Cardiac muscle cell (in vitro differentiated cells and primary cell): ENCODE measurements around the gene AUNIP. TPM values are rescaled to one million over a fixed set of nuclear protein-coding genes. Genes with fewer than 3 reads are reported as not detected.

Source experiments
- DNase-seq, 2 donors: peaks; one replicate each; pipeline versions ENCODE4 v3.0.0 to v3.0.0-alpha.2; 2010 to 2017; ENCODE audit warnings: low read depth in 1 of 2, low spot score in 1 of 2
- H3K27ac ChIP-seq: fragments of 200-600 bp; sonication (generic); 2 replicates; pipeline ENCODE4 v1.5.1; 2016
- H3K27me3 ChIP-seq: fragments of 200-600 bp; sonication (generic); 2 replicates; pipeline ENCODE4 v1.6.0; 2016; ENCODE audit warnings: control low read depth
- H3K36me3 ChIP-seq: fragments of 200-600 bp; sonication (generic); 2 replicates; pipeline ENCODE4 v1.5.1; 2016; ENCODE audit warnings: control low read depth
- H3K4me1 ChIP-seq: fragments of 200-600 bp; sonication (generic); 2 replicates; pipeline ENCODE4 v1.8.1; 2017; ENCODE audit warnings: low read depth, mild to moderate bottlenecking, mixed run types
- H3K4me3 ChIP-seq: fragments of 200-600 bp; sonication (generic); 2 replicates; pipeline ENCODE4 v1.5.1; 2016; ENCODE audit warnings: mild to moderate bottlenecking
- H3K9me3 ChIP-seq: fragments of 200-600 bp; sonication (generic); 2 replicates; pipeline ENCODE4 v1.5.1; 2017; ENCODE audit warnings: low read depth, mild to moderate bottlenecking, control low read depth
- CTCF ChIP-seq: IDR thresholded peaks from 2 replicates; pipeline ENCODE4 v1.5.1; 2012; ENCODE audit warnings: low read depth, mild to moderate bottlenecking, low read length
- polyA plus RNA-seq: library from polyadenylated mRNA; unstranded; fragments of >200 nt; fragmentation: Nextera tagmentation; extraction: Ambion mirVana; gene quantifications from 2 replicates; pipeline ENCODE4 v1.2.1, GENCODE V29; 2016
- total RNA-seq: library from RNA; depleted of rRNA; stranded (reverse); fragments of >200 nt; gene quantifications from 2 replicates; pipeline ENCODE4 v1.2.3, GENCODE V29; 2016

The AUNIP gene
- total and polyA plus RNA-seq, 2 experiments from 2014 or later = 4.4 to 4.9 TPM

GRCh38 chr1:25893116-25893515 is 33.9 kb upstream of the AUNIP start:
- H3K9me3 ChIP-seq = no peaks in the 10 kb centered on the region
- H3K4me3 ChIP-seq = no peak overlapping the region
- peaks cover 20% of the 10 kb centered on the region for H3K4me1 ChIP-seq
- H3K27ac ChIP-seq = no peak overlapping the region
- TF ChIP-seq CTCF = no peak
- H3K27me3 ChIP-seq = no peaks in the 10 kb centered on the region
- DNase-seq = peak in 1 of 2 donors; percentile 48
- peaks cover 2% of the 10 kb centered on the region for H3K36me3 ChIP-seq

DNA sequence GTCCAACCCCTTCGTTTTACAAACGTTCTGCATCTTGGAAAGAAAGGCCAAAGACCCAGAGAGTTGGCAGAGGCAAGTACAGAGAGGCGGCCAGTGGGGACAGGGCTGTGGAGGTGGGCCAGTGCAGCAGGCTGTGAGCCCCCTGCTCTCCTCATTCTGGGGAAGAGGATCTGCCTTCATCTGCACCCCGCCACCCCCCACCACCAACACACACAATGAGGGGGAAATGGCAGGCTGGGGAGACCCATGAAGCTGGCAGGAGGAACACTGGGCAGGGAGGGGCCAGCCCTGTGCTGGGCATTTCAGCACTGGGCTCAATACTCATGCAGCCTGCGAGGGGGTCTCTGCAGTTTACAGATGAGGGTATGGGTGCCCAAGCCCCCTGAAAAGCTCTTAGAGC is 32.3 kb upstream of the AUNIP start:
- Histone ChIP-seq H3K36me3 (no peaks in the 10 kb centered on the region), H3K27ac (no peak overlapping the region), H3K4me3 (no peak overlapping the region), H3K4me1 (peaks cover 20% of the 10 kb centered on the region), H3K27me3 (no peaks in the 10 kb centered on the region), H3K9me3 (no peaks in the 10 kb centered on the region)
- no peak for TF ChIP-seq CTCF
- DNase-seq = no peak

DNA sequence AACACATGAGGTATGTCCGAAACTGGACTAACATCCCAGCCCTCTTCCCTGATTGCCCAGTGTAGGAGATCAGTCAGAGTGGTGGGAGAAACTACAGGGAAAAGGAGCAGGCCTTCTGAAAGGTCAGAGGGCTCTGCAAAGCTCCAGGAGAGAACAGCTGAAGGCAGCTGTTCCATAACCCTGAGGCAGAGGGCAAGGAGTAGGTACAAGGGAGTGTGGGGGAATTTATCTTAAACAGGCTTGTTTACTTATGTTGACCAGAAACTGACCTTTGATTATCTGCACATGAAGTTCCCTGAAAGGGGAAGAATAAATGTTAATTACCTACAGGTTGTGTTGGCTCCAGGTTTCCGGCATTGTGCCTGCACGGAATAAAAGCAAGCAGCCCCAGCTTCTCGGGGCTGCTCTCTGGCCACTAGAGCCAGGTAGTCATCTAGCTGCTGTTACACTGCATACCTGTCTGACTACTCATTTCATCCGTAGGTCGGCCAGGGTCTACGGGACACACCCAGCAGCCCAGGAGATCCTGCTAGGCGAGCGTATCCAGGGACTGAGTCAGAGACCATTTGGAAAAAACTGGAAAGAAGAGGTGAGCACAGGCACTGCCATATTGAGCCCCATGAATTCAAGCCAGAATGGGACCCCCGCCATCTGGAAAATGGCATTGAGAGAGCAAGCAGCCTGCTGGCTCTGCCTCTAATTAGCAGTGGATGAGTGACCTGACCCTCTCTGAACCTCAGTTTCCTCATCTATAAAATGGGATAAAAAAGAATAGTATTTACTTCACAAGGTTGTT is 31.2 kb upstream of the AUNIP start:
- H3K27ac ChIP-seq = peak overlapping the region; percentile 23
- no peaks in the 10 kb centered on the region for H3K9me3 ChIP-seq
- no peaks in the 10 kb centered on the region for H3K27me3 ChIP-seq
- no peak for TF ChIP-seq CTCF
- H3K4me3 ChIP-seq = no peak overlapping the region
- H3K4me1 ChIP-seq = peaks cover 20% of the 10 kb centered on the region
- H3K36me3 ChIP-seq = no peaks in the 10 kb centered on the region
- no peak for DNase-seq

DNA sequence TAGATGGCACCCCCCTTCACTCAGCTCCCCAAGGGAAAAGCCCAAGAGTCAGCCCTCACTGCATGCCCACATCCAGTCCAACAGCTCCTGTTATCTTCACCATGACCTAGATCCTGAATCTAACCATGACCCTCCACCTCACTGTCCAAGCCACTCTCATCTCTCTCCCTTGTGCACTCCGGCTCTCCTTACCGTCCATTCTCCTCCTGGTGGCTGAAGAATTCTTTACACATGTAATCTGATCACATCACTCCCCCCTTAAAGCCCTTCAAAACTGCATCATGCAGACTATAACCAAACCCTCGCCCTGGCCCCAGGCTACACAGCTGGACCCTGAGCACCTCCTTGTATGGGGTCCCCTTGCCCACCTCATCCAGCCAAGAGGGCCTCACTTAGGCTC is 30.2 kb upstream of the AUNIP start:
- Histone ChIP-seq H3K4me1 (peaks cover 20% of the 10 kb centered on the region), H3K27me3 (no peaks in the 10 kb centered on the region), H3K27ac (no peak overlapping the region), H3K9me3 (no peaks in the 10 kb centered on the region), H3K4me3 (no peak overlapping the region), H3K36me3 (no peaks in the 10 kb centered on the region)
- DNase-seq = no peak
- peak; percentile 6 for TF ChIP-seq CTCF

DNA sequence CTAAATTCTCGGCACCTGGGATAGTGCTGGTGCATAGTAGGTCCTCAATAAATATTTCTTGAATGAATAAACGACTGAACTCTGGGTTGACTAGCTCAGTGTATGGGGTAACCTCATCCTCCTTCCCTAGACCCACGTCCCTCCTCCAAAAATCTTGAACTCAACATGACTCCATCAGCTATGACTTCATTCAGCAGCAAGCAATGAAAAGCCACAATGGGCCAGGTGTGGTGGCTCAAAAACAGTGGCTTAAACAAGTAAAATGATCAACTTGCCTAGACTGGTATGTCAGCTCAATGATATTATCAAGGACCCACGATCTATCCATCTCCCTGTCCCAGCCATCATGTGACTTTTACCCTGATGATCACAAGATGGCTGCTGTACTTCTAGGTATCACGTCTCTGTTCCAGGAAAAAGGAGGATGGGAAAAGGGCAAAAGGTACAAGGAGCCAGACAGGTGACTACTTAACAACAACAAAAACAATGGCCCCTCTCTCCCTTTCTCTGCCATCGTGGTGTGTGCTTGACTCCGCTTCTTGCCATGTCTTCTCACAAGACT is 29.2 kb upstream of the AUNIP start:
- H3K9me3 ChIP-seq = no peaks in the 10 kb centered on the region
- no peak for DNase-seq
- no peak overlapping the region for H3K27ac ChIP-seq
- no peaks in the 10 kb centered on the region for H3K36me3 ChIP-seq
- no peak overlapping the region for H3K4me3 ChIP-seq
- no peak for TF ChIP-seq CTCF
- peaks cover 20% of the 10 kb centered on the region for H3K4me1 ChIP-seq
- H3K27me3 ChIP-seq = no peaks in the 10 kb centered on the region
